Stimulated activated CD4-positive, alpha-beta T cell treated with anti-CD3 and anti-CD28 coated beads, Interleukin-1b, Interleukin-23, amount 100 ng/mL, for 1 hour (primary cell): ENCODE data around the gene TERB2.
"Not testable (repeated sequence)": the region's sequence is repeated elsewhere in the genome, so short reads cannot be mapped to it uniquely, and the experiment has no call there.

Experiments
- DNase-seq, 2 donors: peaks; one replicate each; pipeline ENCODE4 v3.0.0-alpha.2; 2020; ENCODE audit warnings: low read depth in 2 of 2

Gene TERB2

DNA sequence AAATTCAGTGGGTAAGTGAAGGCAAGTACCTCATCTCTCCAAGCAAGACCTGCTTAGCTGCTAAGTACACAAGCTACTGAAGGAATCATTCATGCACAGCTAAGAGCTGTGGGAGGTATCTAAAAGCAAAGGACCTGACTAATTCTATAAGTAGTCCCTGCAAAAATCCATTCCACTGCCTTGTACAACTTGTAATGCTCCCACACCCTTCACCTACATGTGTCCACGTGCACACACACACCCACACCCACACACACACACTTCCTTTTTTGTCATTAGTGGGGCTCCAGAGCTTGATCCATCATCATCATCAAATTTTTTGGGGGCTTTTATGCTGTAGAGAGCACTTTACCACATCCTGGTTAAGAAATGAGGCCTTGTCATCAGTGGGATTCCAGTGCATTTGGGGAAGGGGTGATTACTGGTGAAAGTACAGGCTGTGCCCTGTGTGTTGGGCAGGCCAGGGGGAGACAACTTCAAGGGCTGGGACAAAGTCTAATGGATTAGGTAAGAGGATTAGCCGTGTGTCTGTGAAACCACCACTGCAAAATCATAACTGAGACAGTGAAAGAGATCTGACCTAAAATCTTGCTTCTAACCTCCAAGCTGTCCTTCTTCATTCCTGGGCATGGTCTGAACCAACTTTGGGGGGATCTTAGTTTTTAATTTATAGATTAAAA is 47.4 kb downstream of the TERB2 start:
- DNase-seq: not testable (repeated sequence)

DNA sequence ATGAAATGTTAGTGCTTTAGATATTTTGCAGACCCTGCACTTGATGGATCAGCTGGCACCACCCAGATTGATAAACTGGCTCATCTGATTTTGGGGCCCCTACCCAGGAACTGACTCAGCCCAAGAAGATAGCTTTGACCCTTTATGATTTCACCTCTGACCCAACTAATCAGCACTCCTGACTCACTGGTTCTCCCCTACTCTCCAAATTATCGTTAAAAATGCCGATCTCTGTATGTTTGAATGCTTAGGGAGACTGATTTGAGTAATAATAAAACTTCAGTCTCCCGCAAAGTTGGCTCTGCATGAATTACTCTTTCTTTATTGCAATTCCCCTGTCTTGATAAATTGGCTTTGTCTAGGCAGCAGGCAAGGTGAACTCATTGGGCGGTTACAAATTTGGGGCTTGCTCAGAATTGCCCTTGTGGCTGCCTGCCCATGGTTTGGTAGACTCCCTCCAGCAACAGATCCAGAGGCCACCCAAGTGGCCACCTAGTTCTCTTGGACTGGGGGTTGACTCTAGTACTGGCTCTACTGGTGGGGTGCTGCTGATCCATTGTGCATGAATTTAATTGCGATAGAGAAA is 48.2 kb downstream of the TERB2 start:
- not testable (repeated sequence) for DNase-seq

DNA sequence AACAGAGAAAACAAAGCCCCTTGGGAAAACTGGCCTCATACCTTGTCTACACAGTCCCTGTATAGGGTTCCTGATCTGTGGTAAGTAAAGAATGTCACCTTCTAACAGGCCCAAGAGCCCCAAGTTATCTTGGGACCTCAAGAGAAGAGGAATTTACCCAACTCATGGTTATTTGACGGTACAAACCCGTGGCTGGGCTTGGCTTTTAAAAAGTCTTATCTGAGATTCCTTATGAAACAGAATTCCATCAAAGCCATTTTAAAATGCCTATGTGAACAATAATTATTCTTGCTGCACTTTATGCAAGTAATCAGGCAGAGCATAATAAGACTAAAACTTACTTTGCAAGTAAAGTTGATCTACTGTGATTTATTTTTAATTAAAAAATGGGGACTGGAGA is 52.6 kb downstream of the TERB2 start:
- DNase-seq: no peak

DNA sequence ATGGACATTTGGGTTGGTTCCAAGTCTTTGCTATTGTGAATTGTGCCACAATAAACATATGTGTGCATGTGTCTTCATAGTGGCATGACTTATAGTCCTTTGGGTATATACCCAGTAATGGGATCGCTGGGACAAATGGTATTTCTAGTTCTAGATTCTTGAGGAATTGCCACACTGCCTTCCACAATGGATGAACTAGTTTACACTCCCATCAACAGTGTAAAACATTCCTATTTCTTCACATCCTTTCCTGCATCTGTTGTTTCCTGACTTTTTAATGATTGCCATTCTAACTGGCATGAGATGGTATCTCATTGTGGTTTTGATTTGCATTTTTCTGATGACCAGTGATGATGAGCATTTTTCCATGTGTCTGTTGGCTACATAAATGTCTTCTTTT is 58.6 kb downstream of the TERB2 start:
- DNase-seq: not testable (repeated sequence)

DNA sequence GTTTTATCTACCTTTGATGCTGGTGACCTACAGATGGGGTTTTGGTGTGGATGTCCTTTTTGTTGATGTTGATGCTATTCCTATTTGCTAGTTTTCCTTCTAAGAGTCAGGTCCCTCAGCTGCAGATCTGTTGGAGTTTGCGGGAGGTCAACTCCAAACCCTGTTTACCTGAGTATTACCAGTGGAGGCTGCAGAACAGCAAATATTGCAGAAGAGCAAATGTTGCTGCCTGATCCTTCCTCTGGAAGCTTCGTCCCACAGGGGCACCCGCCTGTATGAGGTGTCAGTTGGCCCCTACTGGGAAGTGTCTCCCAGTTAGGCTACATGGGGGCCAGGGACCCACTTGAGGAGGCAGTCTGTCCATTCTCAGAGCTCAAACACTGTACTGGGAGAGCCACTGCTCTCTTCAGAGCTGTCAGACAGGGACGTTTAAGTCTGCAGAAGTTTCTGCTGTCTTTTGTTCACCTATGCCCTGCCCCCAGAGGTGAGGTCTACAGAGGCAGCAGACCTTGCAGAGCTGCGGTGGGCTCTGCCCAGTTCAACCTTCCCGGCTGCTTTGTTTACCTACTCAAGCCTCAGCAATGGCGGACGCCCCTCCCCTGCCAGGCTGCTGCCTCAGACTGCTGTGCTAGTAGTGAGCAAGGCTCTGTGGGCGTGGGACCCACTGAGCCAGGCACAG is 63.9 kb downstream of the TERB2 start:
- not testable (repeated sequence) for DNase-seq

DNA sequence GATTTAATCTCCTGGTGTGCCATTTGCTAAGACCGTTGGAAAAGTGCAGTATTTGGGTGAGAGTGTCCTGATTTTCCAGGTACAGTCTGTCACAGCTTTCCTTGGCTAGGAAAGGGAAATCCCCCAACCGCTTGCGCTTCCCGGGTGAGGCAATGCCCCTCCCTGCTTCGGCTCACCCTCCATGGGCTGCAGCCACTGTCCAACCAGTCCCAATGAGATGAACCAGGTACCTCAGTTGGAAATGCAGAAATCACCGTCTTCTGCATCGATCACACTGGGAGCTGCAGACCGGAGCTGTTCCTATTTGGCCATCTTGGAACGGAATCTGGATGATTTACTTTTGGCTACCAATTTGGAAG is 64.4 kb downstream of the TERB2 start:
- not testable (repeated sequence) for DNase-seq

DNA sequence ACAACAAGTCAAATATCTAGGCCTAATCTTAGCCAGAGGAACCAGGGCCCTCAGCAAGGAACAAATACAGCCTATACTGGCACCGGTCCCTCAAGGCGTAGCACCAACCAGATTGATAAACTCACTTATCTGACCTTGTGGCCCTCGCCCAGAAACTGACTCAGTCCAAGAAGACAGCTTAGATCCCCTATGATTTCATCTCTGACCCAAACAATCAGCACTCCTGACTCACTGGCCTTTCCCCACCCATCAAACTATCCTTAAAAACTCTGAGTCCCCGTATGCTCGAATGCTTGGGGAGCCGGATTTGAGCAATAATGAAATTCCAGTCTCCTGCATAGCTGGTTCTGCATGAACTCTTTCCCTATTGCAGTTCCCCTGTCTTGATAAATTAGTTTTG is 64.9 kb downstream of the TERB2 start:
- DNase-seq: no peak

DNA sequence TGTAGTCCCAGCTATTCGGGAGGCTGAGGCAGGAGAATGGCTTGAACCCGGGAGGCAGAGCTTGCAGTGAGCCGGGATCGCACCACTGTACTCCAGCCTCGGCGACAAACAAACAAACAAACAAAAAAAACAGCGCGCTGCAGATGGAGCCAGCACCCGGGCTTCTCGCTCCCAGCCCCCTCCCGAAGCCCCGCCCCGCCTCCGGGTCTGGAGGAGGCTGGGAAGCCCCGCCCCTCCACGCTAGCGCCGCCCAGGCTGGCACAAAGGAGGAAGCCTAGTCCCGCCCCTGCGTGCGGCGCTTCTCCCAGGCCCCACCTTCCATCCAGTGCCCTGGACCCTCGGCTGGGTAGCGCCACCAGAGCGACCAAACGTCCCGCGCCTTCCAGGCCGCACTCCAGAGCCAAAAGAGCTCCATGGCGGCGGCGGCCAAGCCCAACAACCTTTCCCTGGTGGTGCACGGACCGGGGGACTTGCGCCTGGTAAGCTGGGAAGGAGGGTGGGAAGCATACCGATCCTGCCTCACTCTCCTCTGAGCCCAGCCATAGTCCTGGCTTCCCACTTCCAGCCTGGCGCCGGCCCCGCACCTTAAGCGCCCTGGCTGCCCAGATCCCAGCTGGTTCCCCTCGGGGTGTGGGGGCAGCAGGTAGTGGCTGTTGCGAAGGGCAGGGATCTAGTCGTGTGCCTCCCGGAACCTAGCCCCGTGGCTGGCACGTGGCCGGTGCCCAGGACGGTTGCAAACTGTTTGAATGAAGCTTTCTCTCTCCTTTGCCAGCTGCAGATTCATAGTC is 66.6 kb downstream of the TERB2 start, which contains the start of gene SORD:
TSS of gene SORD (plus strand) at position 325 of the 788 bp plus-strand sequence. CDS start at position 414, 89 bp downstream.
- peak; percentile 78 to 93 for DNase-seq

DNA sequence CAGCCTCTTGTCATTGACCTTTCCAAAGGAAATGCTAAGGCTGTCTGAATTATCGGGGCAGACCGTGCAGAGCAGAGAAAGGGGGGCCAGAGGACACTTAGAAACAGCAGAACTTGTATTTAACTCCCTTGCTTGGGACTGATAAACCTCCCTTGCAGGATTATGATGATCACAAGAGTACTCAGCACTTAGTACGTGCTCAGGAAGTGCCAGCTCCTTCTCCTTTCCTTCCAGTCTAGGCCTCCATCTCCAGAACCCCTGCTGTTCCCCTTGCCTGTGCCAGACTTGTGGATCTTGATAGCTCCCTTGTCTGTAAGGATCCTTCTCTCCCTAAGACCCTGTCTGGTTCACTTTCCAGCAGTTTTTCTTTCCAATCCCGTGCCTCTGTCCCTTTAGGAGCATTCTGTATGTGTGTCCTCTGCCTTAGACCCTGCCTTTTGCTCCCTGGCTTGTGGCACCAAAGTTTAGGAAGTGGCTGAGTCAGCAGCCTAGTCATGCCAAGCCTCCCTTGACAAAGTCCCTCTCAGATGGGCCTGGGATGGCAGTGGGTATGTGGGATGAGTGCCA is 67.3 kb downstream of the TERB2 start:
- DNase-seq: no peak

DNA sequence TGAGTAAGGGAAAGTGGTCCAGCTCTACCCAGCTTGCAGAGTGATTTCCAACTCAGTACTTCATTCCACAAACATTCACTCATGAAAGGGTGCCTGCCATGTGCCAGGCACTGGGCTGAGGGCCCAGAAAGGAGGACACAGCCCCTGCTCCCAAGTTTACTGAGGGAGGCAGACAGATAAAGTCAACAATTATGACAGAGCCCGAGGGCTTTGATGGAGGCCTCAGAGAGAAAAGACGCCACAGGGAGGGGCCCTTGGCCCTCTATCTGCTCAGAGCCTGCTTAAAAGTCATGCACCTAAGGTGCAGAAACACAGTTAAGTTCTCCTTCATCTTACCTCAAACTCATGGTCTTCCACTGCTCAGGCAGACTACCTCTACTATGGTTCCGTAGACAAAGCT is 68.2 kb downstream of the TERB2 start:
- not testable (repeated sequence) for DNase-seq

DNA sequence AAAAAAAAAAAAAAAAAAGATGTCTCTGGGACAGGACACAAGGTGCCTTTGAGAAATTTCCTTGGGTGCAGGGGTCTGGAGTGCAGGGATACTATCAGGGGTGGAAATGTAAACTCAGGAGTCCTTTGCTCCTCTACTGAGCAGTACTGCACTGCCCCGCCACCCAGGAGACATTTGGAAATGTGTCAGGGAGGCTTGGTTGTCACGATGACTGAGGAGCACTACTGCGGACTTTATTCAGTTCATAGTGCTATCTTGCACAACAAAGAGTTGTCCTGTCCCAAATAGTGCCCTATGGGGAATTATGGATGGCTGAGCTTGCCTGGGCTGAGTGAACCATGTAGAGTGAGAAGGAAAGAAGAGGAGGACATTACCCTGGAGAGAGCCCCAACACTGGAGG is 69.1 kb downstream of the TERB2 start:
- DNase-seq: not testable (repeated sequence)

DNA sequence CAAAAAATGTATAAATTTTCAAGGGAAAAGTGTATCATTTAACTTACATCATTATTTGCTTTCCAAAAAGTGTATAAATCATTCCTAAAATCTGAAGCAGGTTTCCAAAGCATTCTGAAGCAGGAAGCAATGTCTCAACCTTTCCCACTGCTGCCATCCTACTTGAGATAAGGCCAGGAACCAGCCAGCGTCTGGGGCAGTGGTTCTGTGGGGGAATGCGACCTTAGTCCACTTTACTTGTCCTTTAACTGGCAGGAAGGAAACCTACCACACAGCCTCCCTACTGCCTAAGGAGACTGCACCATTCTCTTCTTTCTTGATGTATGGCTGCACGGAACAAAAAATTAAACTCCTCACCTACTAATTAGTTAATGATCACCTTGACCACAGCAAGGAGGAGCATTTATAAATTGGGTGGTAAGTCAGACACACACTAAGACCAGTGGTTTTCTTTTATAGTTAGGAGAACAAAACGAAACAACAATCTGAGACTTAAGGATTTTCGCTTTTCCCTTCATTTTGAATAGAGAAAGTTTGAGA is 70.2 kb downstream of the TERB2 start:
- DNase-seq: no peak

DNA sequence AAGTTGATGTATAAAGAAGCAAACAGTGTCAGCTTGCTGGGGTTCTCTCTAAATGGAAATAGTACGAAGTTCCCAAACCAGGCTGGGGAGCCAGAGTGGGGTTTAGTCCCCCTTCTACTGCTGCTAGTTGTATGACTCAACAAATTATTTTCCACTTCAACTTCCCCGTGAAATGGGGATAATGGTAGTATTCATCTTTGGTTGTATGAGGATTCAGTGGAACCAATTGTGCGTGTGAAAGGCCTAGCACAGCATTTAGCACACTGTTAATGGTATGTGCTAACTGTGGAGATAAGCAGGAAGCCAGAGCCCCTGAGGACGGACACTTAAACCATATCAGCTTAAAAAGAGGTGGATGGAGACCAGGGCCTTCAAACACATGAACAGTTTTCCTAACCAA is 70.7 kb downstream of the TERB2 start:
- no peak for DNase-seq
